Measurements from ENCODE around the gene FIBP. TPM values are rescaled to one million over a fixed set of nuclear protein-coding genes. Genes with fewer than 3 reads are reported as not detected.

Gene FIBP
- total RNA-seq, 1 donor from 2014 or later = 78.6 TPM

GRCh38 chr11:65919141-65919572 lies 30.9 kb upstream of the FIBP start, which contains the start of gene DRAP1:
Gene DRAP1, plus strand, starts transcription at chr11:65919426. Its CDS starts 76 bp downstream, at chr11:65919502.
- TF ChIP-seq, protein P1, sequence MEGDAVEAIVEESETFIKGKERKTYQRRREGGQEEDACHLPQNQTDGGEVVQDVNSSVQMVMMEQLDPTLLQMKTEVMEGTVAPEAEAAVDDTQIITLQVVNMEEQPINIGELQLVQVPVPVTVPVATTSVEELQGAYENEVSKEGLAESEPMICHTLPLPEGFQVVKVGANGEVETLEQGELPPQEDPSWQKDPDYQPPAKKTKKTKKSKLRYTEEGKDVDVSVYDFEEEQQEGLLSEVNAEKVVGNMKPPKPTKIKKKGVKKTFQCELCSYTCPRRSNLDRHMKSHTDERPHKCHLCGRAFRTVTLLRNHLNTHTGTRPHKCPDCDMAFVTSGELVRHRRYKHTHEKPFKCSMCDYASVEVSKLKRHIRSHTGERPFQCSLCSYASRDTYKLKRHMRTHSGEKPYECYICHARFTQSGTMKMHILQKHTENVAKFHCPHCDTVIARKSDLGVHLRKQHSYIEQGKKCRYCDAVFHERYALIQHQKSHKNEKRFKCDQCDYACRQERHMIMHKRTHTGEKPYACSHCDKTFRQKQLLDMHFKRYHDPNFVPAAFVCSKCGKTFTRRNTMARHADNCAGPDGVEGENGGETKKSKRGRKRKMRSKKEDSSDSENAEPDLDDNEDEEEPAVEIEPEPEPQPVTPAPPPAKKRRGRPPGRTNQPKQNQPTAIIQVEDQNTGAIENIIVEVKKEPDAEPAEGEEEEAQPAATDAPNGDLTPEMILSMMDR (IDR thresholded peaks at IDR 0.05) = peak in 1 of 3 experiments; percentile 31
- TF ChIP-seq POLR2AphosphoS5 (IDR thresholded peaks at IDR 0.05; ENCODE audit: insufficient read depth in 1 of 2, low read depth in 1 of 2) = peak; percentile 47
- peak in 1 of 2 donors; percentile 89 for TF ChIP-seq POLR2A (IDR thresholded peaks at IDR 0.05)
- peak in 1 of 2 donors; percentile 98 for DNase-seq (ENCODE audit: extremely low spot score in 2 of 2)
- no peaks in the 10 kb centered on the region for H3K27me3 ChIP-seq
- peak within 1 kb of the TSS; percentile 93 for H3K27ac ChIP-seq
- H3K36me3 ChIP-seq = peaks cover 0 to 19% of the 10 kb centered on the region in 2 donors
- intact Hi-C loops (cut with DNase I) = loop anchor here (2.0 to 5.0 kb wide), 2 partner anchors 28 to 37 kb away; partner anchors contain the start of gene CCDC85B
- H3K4me3 ChIP-seq = peak within 1 kb of the TSS; percentile 92
- peaks cover 60% of the 10 kb centered on the region for H3K4me1 ChIP-seq
- H3K9me3 ChIP-seq = no peaks in the 10 kb centered on the region

DNA sequence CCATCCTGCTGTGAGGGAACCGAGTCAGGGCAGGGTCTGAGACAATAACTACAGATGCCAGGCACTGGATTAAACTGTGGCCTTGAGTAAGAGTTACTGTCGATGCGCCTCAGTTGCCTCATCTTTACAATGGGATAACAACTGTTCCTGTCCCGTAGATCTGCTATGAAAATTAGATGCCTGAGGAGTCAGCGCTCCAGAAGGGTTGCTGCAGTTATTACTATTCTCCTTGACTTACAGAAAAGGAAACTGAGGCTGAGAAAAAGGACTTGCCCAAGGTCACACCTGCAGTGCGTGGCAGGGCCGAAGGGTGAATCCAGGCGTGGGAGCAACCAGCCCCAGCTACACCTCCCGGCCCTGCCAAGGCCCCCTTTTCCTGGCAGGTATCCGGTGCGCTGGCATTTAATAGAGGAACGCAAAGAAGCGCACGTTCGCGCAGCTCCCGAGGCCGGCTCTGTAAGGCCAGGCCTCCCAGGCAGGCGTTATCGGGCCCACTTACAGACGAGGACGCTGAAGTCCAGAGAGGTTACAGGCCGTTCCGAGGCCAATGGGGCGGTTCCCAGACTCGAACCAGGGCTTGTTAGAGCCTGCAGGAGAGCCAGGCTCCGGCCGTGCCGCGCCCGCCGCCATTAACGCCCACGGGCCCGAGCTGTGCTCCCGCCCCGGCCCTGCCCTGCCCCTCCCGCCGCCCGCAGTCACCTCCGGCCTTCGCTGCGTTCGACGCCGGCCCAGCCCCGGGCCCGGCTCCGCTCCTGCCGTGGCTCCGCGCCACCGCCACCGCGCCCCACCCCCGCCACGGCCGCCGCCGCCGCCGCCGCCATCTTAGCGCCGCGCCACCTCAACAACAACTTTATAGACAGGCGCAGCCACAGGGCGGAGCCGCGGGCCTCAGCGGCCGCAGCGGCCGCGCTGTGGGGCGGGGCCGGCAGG lies 30.2 kb upstream of the FIBP start, which contains the start of gene C11orf68:
Gene C11orf68, minus strand, starts transcription at position 852 of the 930 bp plus-strand sequence. Its CDS starts 31 bp downstream, at position 821.
- intact Hi-C loops (cut with DNase I) = loop anchor here (2.0 to 5.0 kb wide), 2 partner anchors 28 to 36 kb away; partner anchors contain the start of gene CCDC85B
- H3K27me3 ChIP-seq = no peaks in the 10 kb centered on the region
- H3K4me3 ChIP-seq = peak within 1 kb of the TSS; percentile 92
- H3K27ac ChIP-seq = peak within 1 kb of the TSS; percentile 93
- H3K4me1 ChIP-seq = peaks cover 60% of the 10 kb centered on the region
- peaks cover 0 to 15% of the 10 kb centered on the region in 2 donors for H3K36me3 ChIP-seq
- no peak for DNase-seq (ENCODE audit: extremely low spot score in 2 of 2)
- TF ChIP-seq POLR2AphosphoS5 (IDR thresholded peaks at IDR 0.05; ENCODE audit: insufficient read depth in 1 of 2, low read depth in 1 of 2) = peak in 1 of 2 donors; percentile 24
- TF ChIP-seq POLR2A (IDR thresholded peaks at IDR 0.05) = peak in 1 of 2 donors; percentile 89
- TF ChIP-seq, protein P1 (IDR thresholded peaks at IDR 0.05) = no peak
- H3K9me3 ChIP-seq = no peaks in the 10 kb centered on the region

- H3K4me1 ChIP-seq = peaks cover 68% of the 10 kb centered on the region
- H3K36me3 ChIP-seq = peaks cover 0 to 9% of the 10 kb centered on the region in 2 donors
- H3K27ac ChIP-seq = peak overlapping the region; percentile 93
- no peaks in the 10 kb centered on the region for H3K9me3 ChIP-seq
- peak overlapping the region; percentile 92 for H3K4me3 ChIP-seq
- DNase-seq (ENCODE audit: extremely low spot score in 2 of 2) = no peak
- intact Hi-C loops (cut with DNase I) = loop anchor here (2.0 to 5.0 kb wide), 2 partner anchors 27 to 35 kb away; partner anchors contain the start of gene CCDC85B
- H3K27me3 ChIP-seq = no peaks in the 10 kb centered on the region
- TF ChIP-seq, protein P1 (IDR thresholded peaks at IDR 0.05) = no peak
- no peak for TF ChIP-seq POLR2A (IDR thresholded peaks at IDR 0.05)
- TF ChIP-seq POLR2AphosphoS5 (IDR thresholded peaks at IDR 0.05; ENCODE audit: insufficient read depth in 1 of 2, low read depth in 1 of 2) = no peak
Observed at GRCh38 chr11:65917434-65918210, 29.4 kb upstream of the FIBP start.

- TF ChIP-seq, protein P1 (IDR thresholded peaks at IDR 0.05) = no peak
- TF ChIP-seq POLR2A (IDR thresholded peaks at IDR 0.05) (no peak), POLR2AphosphoS5 (IDR thresholded peaks at IDR 0.05; ENCODE audit: insufficient read depth in 1 of 2, low read depth in 1 of 2) (no peak)
- no peaks in the 10 kb centered on the region for H3K27me3 ChIP-seq
- H3K9me3 ChIP-seq = no peaks in the 10 kb centered on the region
- DNase-seq (ENCODE audit: extremely low spot score in 2 of 2) = no peak
- H3K36me3 ChIP-seq = peaks cover 0 to 4% of the 10 kb centered on the region in 2 donors
- H3K4me1 ChIP-seq = peaks cover 74% of the 10 kb centered on the region
- H3K4me3 ChIP-seq = peak overlapping the region; percentile 92
- peak overlapping the region; percentile 93 for H3K27ac ChIP-seq
- intact Hi-C loops (cut with DNase I) = loop anchor here (5.0 kb wide), 1 partner anchor 35 kb away; no protein-coding TSS in a partner anchor
Observed at GRCh38 chr11:65917077-65917433, 28.8 kb upstream of the FIBP start.
